ENCODE results near the gene RTP2. TPM values are rescaled to one million over a fixed set of nuclear protein-coding genes. Genes with fewer than 3 reads are reported as not detected.

Gene RTP2
- total RNA-seq, 1 experiment from 2014 or later = not detected

GRCh38 chr3:187747506-187747905 lies 45.1 kb upstream of the RTP2 start (continued):
- no peak for TF ChIP-seq REST (IDR thresholded peaks at IDR 0.05; ENCODE audit: low read depth)
- no peak for TF ChIP-seq MAX (IDR thresholded peaks at IDR 0.05)
- TF ChIP-seq JUND (IDR thresholded peaks at IDR 0.05) = no peak

- BruUV-seq (replicated peaks) = no TSS peak
- TF ChIP-seq CBX3 (IDR thresholded peaks at IDR 0.05; ENCODE audit: low read depth) (no peak), SP1 (IDR thresholded peaks at IDR 0.05; ENCODE audit: low read depth) (no peak), EZH2phosphoT487 (IDR thresholded peaks at IDR 0.05; ENCODE audit: borderline replicate concordance) (no peak), FOSL1 (IDR thresholded peaks at IDR 0.05; ENCODE audit: low read depth) (no peak), TCF7L2 (IDR thresholded peaks at IDR 0.05; ENCODE audit: borderline replicate concordance, extremely low read depth, insufficient read depth, insufficient read length) (no peak), POLR2A (IDR thresholded peaks at IDR 0.05; ENCODE audit: borderline replicate concordance, extremely low read depth, insufficient read depth, insufficient read length) (no peak), SIN3A (IDR thresholded peaks at IDR 0.05; ENCODE audit: low read depth) (no peak), ZBTB33 (IDR thresholded peaks at IDR 0.05; ENCODE audit: extremely low read depth, insufficient replicate concordance, low read length) (no peak), CEBPB (IDR thresholded peaks at IDR 0.05; ENCODE audit: low read depth) (no peak), CTCF (IDR thresholded peaks at IDR 0.05 in 2 of 3, conservative IDR thresholded peaks at IDR 0.05 in 1 of 3; ENCODE audit: borderline replicate concordance in 1 of 3, insufficient read depth in 1 of 3, low read depth in 2 of 3, low read length in 2 of 3) (no peak), YY1 (IDR thresholded peaks at IDR 0.05; ENCODE audit: extremely low read depth, insufficient replicate concordance, low read depth, low read length) (no peak), MAX (IDR thresholded peaks at IDR 0.05) (no peak), EGR1 (IDR thresholded peaks at IDR 0.05; ENCODE audit: low read depth) (no peak), ZFX (IDR thresholded peaks at IDR 0.05) (no peak)
These were observed 44.3 kb upstream of the RTP2 start for GRCh38 chr3:187746442-187747281.

More at GRCh38 chr3:187746442-187747281, 44.3 kb upstream of the RTP2 start:
- ATAC-seq = no peak
- DNase-seq (ENCODE audit: low read depth, low spot score) = no peak
- ChIA-PET RAD21 (ENCODE audit: low non-redundant PET in 1 of 2, low total read pairs in 2 of 2, uncharacterized antibody in 2 of 2, unreplicated experiment in 2 of 2) (no interaction called here), POLR2A (interaction anchor here (1.0 to 1.8 kb wide), 5 partner anchors 159 to 1208 kb away, joined by 3 to 13 read pairs (median 3); no protein-coding TSS in a partner anchor), CTCF (interaction anchor here (0.7 to 4.3 kb wide), 4 partner anchors 14 to 1208 kb away, joined by 3 to 28 read pairs (median 4); no protein-coding TSS in a partner anchor)
- H3K4me3 ChIP-seq (replicated peaks in 1 of 2; ENCODE audit: low read depth in 1 of 2, low read length in 2 of 2) = peak overlapping the region; percentile 89 to 91; a peak in 3 of 4 replicates
- intact Hi-C loops (cut with micrococcal nuclease) = loop anchor here (5.0 to 10.0 kb wide), 6 partner anchors 218 to 1086 kb away; partner anchors contain the start of gene LPP
- peaks cover 33 to 62% of the 10 kb centered on the region in 2 experiments for H3K4me1 ChIP-seq (ENCODE audit: control insufficient read depth in 1 of 2, insufficient read depth in 2 of 2, low read length in 2 of 2)
- no peaks in the 10 kb centered on the region for H3K36me3 ChIP-seq (ENCODE audit: control insufficient read depth in 1 of 2, insufficient read depth in 2 of 2, low read length in 2 of 2)
- H3K27ac ChIP-seq (ENCODE audit: low read depth, low read length) = no peak overlapping the region
- peak overlapping the region; percentile 74; the same call in 1 of the 2 replicates for H3K9ac ChIP-seq (ENCODE audit: low read length)
- no peaks in the 10 kb centered on the region for H3K9me2 ChIP-seq (ENCODE audit: insufficient read depth)
- peak overlapping the region; percentile 97 for H3K4me2 ChIP-seq (ENCODE audit: low read length)
- H2AFZ ChIP-seq (ENCODE audit: low read depth, low read length, poor library complexity, severe bottlenecking) = no peak overlapping the region
- H3K9me3 ChIP-seq (ENCODE audit: control insufficient read depth in 1 of 2, insufficient read depth in 1 of 2, low read depth in 1 of 2, low read length in 2 of 2) = no peaks in the 10 kb centered on the region
- peaks cover 6% of the 10 kb centered on the region; the same call in 1 of the 2 replicates for H3K79me2 ChIP-seq (ENCODE audit: insufficient read depth, low read length)
- no peaks in the 10 kb centered on the region for H3K27me3 ChIP-seq (ENCODE audit: insufficient read depth, low read length)
- no peaks in the 10 kb centered on the region for H4K20me1 ChIP-seq (ENCODE audit: insufficient read depth)
